Stomach (tissue), 9 donors: ENCODE measurements around the gene PRDM16. TPM values are rescaled to one million over a fixed set of nuclear protein-coding genes. Genes with fewer than 3 reads are reported as not detected.

Experiments used
- DNase-seq, 2 donors: peaks; one replicate each; pipeline versions ENCODE4 v3.0.0 to v3.0.0-alpha.2; 2013 to 2019
- H3K27ac ChIP-seq, 5 donors: fragments of 200-600 bp in 4 of 5; sonication (generic) in 4 of 5; one replicate each; pipeline ENCODE4 v1.5.1; 2013 to 2019; ENCODE audit warnings: mild to moderate bottlenecking in 1 of 5, moderate library complexity in 1 of 5
- H3K27me3 ChIP-seq, 3 donors: fragments of 200-600 bp; sonication (generic); one replicate each; pipeline ENCODE4 v1.5.1; 2017 to 2019; ENCODE audit warnings: mixed run types in 1 of 3
- H3K36me3 ChIP-seq, 4 donors: fragments of 200-600 bp; sonication (generic); 1 replicate in 3 of 4; 2 replicates in 1 of 4; pipeline ENCODE4 v1.5.1; 2016 to 2019
- H3K4me1 ChIP-seq, 4 donors: fragments of 200-600 bp; sonication (generic); one replicate each; pipeline ENCODE4 v1.5.1; 2016 to 2019
- H3K4me3 ChIP-seq, 4 donors: fragments of 200-600 bp; sonication (generic) in 3 of 4; one replicate each; pipeline ENCODE4 v1.5.1; 2016 to 2019; ENCODE audit warnings: mild to moderate bottlenecking in 1 of 4
- H3K9me3 ChIP-seq, 4 donors: fragments of 200-600 bp; sonication (generic); one replicate each; pipeline ENCODE4 v1.5.1; 2016 to 2019
- CTCF ChIP-seq, 7 experiments: fragments of 450-650 bp in 4 of 7; fragments of 200-600 bp in 3 of 7; sonication (generic) in 3 of 7; IDR thresholded peaks; one replicate each; pipeline ENCODE4 v1.5.1; 2016 to 2019; ENCODE audit warnings: antibody characterized with exemption in 7 of 7, control low read depth in 2 of 7, mild to moderate bottlenecking in 1 of 7
- EP300 ChIP-seq: sonication (generic); formaldehyde crosslinking; IDR thresholded peaks from one replicate; pipeline ENCODE4 v1.6.1; 2017; ENCODE audit warnings: antibody characterized with exemption
- POLR2A ChIP-seq, 4 donors: fragments of 450-650 bp; IDR thresholded peaks; one replicate each; pipeline ENCODE4 v1.6.1; 2016; ENCODE audit warnings: antibody characterized with exemption in 4 of 4, control low read depth in 2 of 4, mild to moderate bottlenecking in 1 of 4, moderate library complexity in 1 of 4
- POLR2AphosphoS5 ChIP-seq, 3 donors: sonication (generic); formaldehyde crosslinking; IDR thresholded peaks; one replicate each; pipeline ENCODE4 v1.6.1; 2016; ENCODE audit warnings: antibody characterized with exemption in 3 of 3
- whole genome bisulfite sequencing, 5 donors: extraction: QIAGEN DNeasy Blood & Tissue Kit in 3 of 5; methylation state at CpG; one replicate each; pipeline versions ENCODE4 v1.1.5 to v1.1.7; 2013 to 2018; 5-methylcytosine and 5-hydroxymethylcytosine counted together
- intact Hi-C: fragments of 100-400 bp; cut with DNase I; formaldehyde crosslinking; loops from one replicate; pipeline ENCODE4 v1.15.1; 2023; ENCODE audit warnings: low total_unique reads
- polyA plus RNA-seq, 3 donors: library from polyadenylated mRNA; stranded (reverse); fragments of 200-250 nt; gene quantifications; one replicate each; pipeline ENCODE4 v1.2.3, GENCODE V29; 2013
- total RNA-seq, 5 donors: library from RNA; depleted of rRNA; stranded (reverse); fragments of >200 nt; gene quantifications; one replicate each; pipeline versions ENCODE4 v1.1.0 to v1.2.3, GENCODE V29; 2014 to 2016
- donor health status: healthy with polysubstance abuse.
- donor health status: Bipolar disorder and iron deficiency.
- donor health status: healthy.

The PRDM16 gene
- total and polyA plus RNA-seq, 8 donors, result 0.29 to 222 (median 15.8) TPM

- Histone ChIP-seq H3K9me3 (no peaks in the 10 kb centered on the region), H3K27me3 (peaks cover 0 to 67% (median 19%) of the 10 kb centered on the region in 3 donors), H3K4me1 (no peaks in the 10 kb centered on the region), H3K27ac (no peak overlapping the region), H3K4me3 (no peak overlapping the region), H3K36me3 (no peaks in the 10 kb centered on the region)
- peak in 1 of 2 donors; percentile 35 for DNase-seq
- intact Hi-C loops, result no loop called here
- 85 to 88% (median 87%) methylated on average over 24 to 25 of the region's 25 CpGs for WGBS, 5 donors
- TF ChIP-seq CTCF (IDR thresholded peaks at IDR 0.05) (no peak), POLR2A (IDR thresholded peaks at IDR 0.05) (no peak), EP300 (no peak), POLR2AphosphoS5 (IDR thresholded peaks at IDR 0.05) (no peak)
Observed at GRCh38 chr1:3033040-3033789, 35.8 kb upstream of the PRDM16 start.

GRCh38 chr1:3033790-3034090 is 35.3 kb upstream of the PRDM16 start:
- H3K27me3 ChIP-seq, result peaks cover 0 to 67% (median 15%) of the 10 kb centered on the region in 3 donors

GRCh38 chr1:3034162-3034561 is 34.8 kb upstream of the PRDM16 start:
- Histone ChIP-seq H3K4me1 (no peaks in the 10 kb centered on the region), H3K4me3 (no peak overlapping the region), H3K27ac (no peak overlapping the region), H3K9me3 (no peaks in the 10 kb centered on the region), H3K36me3 (no peaks in the 10 kb centered on the region), H3K27me3 (peaks cover 0 to 67% (median 11%) of the 10 kb centered on the region in 3 donors)
- WGBS, 5 donors, result 77 to 91% (median 89%) methylated on average over 7 of the region's 7 CpGs
- no peak for DNase-seq
- no peak for TF ChIP-seq POLR2AphosphoS5 (IDR thresholded peaks at IDR 0.05)
- TF ChIP-seq EP300, result no peak
- no peak for TF ChIP-seq CTCF (IDR thresholded peaks at IDR 0.05)
- no peak for TF ChIP-seq POLR2A (IDR thresholded peaks at IDR 0.05)
- intact Hi-C loops, result no loop called here

More at GRCh38 chr1:3033790-3034090, 35.3 kb upstream of the PRDM16 start:
- 73 to 78% (median 77%) methylated on average over 1 to 4 of the region's 4 CpGs for WGBS, 5 donors
- H3K4me1 ChIP-seq, result no peaks in the 10 kb centered on the region
- H3K4me3 ChIP-seq, result no peak overlapping the region
- no peak overlapping the region for H3K27ac ChIP-seq
- H3K9me3 ChIP-seq, result no peaks in the 10 kb centered on the region
- intact Hi-C loops, result no loop called here
- TF ChIP-seq POLR2A (IDR thresholded peaks at IDR 0.05), result no peak
- TF ChIP-seq EP300, result no peak
- TF ChIP-seq CTCF (IDR thresholded peaks at IDR 0.05), result no peak
- TF ChIP-seq POLR2AphosphoS5 (IDR thresholded peaks at IDR 0.05), result no peak
- H3K36me3 ChIP-seq, result no peaks in the 10 kb centered on the region
- DNase-seq, result no peak

- TF ChIP-seq CTCF (IDR thresholded peaks at IDR 0.05) (no peak), EP300 (no peak), POLR2A (IDR thresholded peaks at IDR 0.05) (no peak), POLR2AphosphoS5 (IDR thresholded peaks at IDR 0.05) (no peak)
- H3K27ac ChIP-seq, result no peak overlapping the region
- H3K4me3 ChIP-seq, result no peak overlapping the region
- no peaks in the 10 kb centered on the region for H3K9me3 ChIP-seq
- no peak for DNase-seq
- peaks cover 0 to 66% (median 4%) of the 10 kb centered on the region in 3 donors for H3K27me3 ChIP-seq
- no peaks in the 10 kb centered on the region for H3K4me1 ChIP-seq
- 73 to 83% (median 81%) methylated on average over 14 of the region's 14 CpGs for WGBS, 5 donors
- H3K36me3 ChIP-seq, result no peaks in the 10 kb centered on the region
- intact Hi-C loops, result no loop called here
Observed at GRCh38 chr1:3034728-3035562, 34.1 kb upstream of the PRDM16 start.
